ENCODE data around the gene ABI3.
A peak's percentile ranks its signal among the peaks of the same experiment; 100 is the strongest.
"Not testable (repeated sequence)": the region's sequence is repeated elsewhere in the genome, so short reads cannot be mapped to it uniquely, and the experiment has no call there.

The ABI3 gene, protein sequence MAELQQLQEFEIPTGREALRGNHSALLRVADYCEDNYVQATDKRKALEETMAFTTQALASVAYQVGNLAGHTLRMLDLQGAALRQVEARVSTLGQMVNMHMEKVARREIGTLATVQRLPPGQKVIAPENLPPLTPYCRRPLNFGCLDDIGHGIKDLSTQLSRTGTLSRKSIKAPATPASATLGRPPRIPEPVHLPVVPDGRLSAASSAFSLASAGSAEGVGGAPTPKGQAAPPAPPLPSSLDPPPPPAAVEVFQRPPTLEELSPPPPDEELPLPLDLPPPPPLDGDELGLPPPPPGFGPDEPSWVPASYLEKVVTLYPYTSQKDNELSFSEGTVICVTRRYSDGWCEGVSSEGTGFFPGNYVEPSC

DNA sequence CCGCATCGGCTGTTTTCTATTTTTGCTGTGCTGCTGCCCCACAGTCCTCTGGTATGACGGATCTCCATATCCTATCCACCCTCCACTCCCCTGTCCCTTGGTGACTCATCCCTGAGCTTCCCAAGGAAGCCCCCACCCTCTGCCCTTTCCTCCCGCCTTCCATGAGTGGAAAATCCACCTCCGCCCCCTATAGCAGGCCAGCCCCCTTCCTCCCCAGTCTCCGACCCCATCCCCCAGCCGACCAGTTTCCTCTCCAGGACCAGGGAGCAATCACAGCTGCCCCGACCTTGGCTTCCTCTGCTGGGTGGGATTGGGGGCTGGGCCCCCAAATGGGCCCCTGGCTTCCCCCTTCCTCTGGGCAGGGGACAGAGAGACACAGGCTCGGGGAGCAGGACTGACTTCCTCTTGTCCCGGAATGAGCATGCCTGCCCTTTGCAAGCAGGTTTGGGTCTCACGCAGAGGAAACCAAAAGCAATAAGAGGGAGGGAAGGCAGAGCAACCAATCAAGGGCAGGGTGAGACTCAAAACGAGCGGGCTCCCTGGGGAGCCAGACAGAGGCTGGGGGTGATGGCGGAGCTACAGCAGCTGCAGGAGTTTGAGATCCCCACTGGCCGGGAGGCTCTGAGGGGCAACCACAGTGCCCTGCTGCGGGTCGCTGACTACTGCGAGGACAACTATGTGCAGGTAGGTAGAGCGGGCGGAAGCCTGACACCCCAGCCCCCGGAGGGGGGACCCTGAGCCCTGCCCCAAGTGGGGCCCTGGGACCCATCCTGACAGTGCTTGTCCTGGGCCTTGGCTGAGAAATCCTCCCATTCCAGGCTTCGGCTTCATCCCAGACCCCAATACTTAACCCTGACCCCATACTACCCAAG, at the start of gene ABI3, which contains the start of gene GNGT2:
ABI3 (plus strand) TSS at position 550 of the 872 bp plus-strand sequence; CDS start at position 568, 18 bp downstream.
GNGT2 (minus strand) TSS at position 417 of the 872 bp plus-strand sequence. CDS start 3,152 bp downstream, outside the sequence.
- no peak within 1 kb of the TSS for H3K4me3 ChIP-seq (ENCODE audit: control insufficient read depth, low read depth, low read length)
- TF ChIP-seq, protein P1, sequence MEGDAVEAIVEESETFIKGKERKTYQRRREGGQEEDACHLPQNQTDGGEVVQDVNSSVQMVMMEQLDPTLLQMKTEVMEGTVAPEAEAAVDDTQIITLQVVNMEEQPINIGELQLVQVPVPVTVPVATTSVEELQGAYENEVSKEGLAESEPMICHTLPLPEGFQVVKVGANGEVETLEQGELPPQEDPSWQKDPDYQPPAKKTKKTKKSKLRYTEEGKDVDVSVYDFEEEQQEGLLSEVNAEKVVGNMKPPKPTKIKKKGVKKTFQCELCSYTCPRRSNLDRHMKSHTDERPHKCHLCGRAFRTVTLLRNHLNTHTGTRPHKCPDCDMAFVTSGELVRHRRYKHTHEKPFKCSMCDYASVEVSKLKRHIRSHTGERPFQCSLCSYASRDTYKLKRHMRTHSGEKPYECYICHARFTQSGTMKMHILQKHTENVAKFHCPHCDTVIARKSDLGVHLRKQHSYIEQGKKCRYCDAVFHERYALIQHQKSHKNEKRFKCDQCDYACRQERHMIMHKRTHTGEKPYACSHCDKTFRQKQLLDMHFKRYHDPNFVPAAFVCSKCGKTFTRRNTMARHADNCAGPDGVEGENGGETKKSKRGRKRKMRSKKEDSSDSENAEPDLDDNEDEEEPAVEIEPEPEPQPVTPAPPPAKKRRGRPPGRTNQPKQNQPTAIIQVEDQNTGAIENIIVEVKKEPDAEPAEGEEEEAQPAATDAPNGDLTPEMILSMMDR (conservative IDR thresholded peaks at IDR 0.05; ENCODE audit: control insufficient read depth, insufficient read depth, low read depth, low read length): no peak
- DNase-seq (ENCODE audit: low read depth): peak; percentile 38

DNA sequence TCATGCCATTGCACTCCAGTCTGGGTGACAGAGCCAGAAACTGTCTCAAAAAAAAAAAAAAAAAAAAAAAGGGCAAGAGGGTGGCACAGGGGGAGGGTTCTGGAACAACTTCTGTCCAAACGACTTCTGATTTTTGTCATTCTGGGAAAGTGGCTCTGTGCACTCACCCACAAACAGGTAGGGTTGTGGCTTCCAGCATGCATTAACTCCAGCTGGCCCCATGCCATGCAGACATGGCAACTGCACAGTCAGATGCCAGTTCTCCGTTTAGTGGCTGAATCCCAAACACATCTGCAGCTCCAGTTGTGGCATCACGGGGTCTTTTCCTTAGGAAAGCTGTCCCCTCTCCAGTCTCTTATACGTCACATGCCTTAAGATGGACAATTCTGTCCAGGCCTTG, 47.6 kb upstream of the ABI3 start:
- no peak for DNase-seq (ENCODE audit: low read depth)
- TF ChIP-seq, protein P1 (conservative IDR thresholded peaks at IDR 0.05; ENCODE audit: control insufficient read depth, insufficient read depth, low read depth, low read length): no peak
- no peak overlapping the region for H3K4me3 ChIP-seq (ENCODE audit: control insufficient read depth, low read depth, low read length)

DNA sequence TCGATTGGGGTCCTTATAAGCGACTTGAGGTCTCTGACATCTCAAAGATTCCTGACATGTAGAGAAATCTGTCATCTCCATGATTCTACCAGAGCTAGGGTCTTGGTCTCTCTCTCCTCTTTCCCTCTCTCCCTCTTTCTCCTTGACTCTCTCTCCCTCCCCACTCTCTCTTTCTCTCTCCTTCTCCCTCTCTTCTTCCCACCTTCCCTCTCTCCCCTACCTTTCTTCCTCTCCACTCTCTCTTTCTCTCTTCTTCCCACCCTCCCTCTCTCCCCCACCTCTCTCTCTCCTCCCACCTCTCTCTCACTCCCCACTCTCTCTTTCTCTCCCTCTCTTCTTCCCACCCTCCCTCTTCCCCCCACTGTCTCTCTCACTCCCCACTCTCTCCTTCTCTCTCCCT, 45.4 kb upstream of the ABI3 start:
- TF ChIP-seq, protein P1 (conservative IDR thresholded peaks at IDR 0.05; ENCODE audit: control insufficient read depth, insufficient read depth, low read depth, low read length): no peak
- no peak for DNase-seq (ENCODE audit: low read depth)
- H3K4me3 ChIP-seq (ENCODE audit: control insufficient read depth, low read depth, low read length): no peak overlapping the region

DNA sequence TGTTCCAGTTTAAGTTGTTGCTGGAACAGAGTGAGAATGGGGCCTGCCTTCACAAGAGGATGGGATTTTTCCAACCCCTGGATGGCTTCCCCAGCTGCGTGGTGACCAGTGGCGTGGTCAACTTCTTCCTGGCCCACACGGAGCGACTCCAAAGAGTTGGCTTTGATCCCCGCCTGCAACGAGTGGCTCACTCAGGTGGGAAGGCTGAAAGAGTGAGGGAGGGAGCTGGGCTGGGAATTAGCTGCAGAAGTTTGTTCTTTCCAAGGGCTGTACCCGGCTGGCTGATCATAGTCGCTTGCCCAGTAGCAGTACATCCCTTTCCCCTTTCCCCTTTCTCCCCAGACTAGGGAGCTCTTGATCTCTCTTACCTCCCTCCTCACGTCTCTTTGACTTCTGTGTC, 41.8 kb upstream of the ABI3 start:
- DNase-seq (ENCODE audit: low read depth): no peak
- TF ChIP-seq, protein P1 (conservative IDR thresholded peaks at IDR 0.05; ENCODE audit: control insufficient read depth, insufficient read depth, low read depth, low read length): no peak
- no peak overlapping the region for H3K4me3 ChIP-seq (ENCODE audit: control insufficient read depth, low read depth, low read length)

DNA sequence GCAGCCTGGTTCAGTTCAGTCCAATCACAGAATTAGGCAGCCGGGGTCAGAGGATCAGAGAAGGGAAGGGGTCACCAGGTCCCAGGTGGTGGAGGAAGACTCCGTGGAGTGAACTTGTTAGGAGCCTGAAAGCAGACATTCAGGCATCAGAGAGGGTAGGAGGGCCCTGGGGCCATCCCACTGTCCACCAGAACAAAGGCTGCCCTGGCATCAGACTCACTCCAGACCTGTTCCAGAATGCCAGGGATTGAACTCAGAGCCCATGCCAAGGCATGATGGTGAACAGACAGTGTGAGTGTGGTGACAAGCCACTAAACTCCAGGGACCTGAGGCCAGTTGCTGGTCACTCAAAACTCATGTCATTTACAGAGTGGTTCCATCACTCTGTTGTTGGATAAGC, 40.3 kb upstream of the ABI3 start:
- TF ChIP-seq, protein P1 (conservative IDR thresholded peaks at IDR 0.05; ENCODE audit: control insufficient read depth, insufficient read depth, low read depth, low read length): no peak
- H3K4me3 ChIP-seq (ENCODE audit: control insufficient read depth, low read depth, low read length): no peak overlapping the region
- DNase-seq (ENCODE audit: low read depth): no peak

DNA sequence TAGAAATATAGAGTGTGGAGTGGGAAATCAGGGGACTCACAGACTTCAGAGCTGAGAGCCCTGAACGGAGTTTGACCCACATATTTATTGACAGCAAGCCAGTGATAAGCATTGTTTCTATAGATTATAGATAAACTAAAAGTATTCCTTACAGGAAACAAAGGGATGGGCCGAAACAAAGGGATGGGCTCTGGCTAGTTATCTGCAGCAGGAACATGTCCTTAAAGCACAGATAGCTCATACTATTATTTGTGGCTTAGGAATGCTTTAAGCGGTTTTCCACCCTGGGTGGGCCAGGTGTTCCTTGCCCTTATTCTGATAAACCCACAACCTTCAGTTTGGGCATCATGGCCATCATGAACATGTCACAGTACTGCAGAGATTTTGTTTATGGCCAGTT, 39.8 kb upstream of the ABI3 start:
- DNase-seq (ENCODE audit: low read depth); H3K4me3 ChIP-seq (ENCODE audit: control insufficient read depth, low read depth, low read length): not testable (repeated sequence)

DNA sequence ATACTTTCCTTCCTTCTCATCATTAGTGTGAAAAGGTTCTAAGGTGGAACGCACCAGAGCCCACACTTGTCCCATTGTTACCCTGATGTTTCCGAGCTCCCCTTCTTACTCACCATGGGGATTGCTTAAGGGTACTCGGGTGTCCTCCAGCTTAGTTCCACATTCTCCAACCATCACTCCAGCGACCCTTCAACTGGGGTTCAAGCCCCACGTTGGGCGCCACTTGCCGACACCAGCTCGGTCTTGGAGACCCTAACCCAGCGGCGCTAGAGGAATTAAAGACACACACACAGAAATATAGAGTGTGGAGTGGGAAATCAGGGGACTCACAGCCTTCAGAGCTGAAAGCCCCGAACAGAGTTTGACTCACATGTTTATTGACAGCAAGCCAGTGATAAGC, 34.5 kb upstream of the ABI3 start:
- DNase-seq (ENCODE audit: low read depth); H3K4me3 ChIP-seq (ENCODE audit: control insufficient read depth, low read depth, low read length): not testable (repeated sequence)

Data from fibroblast of mammary gland (primary cell).